Activated B cell treated with CpG ODN at 0.5 μM for 24 hours (primary cell): ENCODE data around the gene LRFN5. TPM values are rescaled to one million over a fixed set of nuclear protein-coding genes. Genes with fewer than 3 reads are reported as not detected.

Source experiments
- ATAC-seq: fragments of 200-7000 bp; cut with Tn5 transposase; one replicate; pipeline ENCODE4 v1.10.0; 2021; ENCODE audit warnings: low read depth, mild to moderate bottlenecking, moderate library complexity
- CTCF ChIA-PET: fragments of 350-600 bp; sonication (Branson Sonifier 250); formaldehyde crosslinking; loops from one replicate; lab custom pipeline; 2021; ENCODE audit warnings: antibody characterized with exemption; lab: Charles Lee
- POLR2A ChIA-PET: fragments of 350-600 bp; sonication (Branson Sonifier 250); formaldehyde crosslinking; loops from one replicate; lab custom pipeline; 2021; ENCODE audit warnings: antibody characterized with exemption; lab: Charles Lee
- DNase-seq: peaks from one replicate; pipeline ENCODE4 v3.0.0; 2022
- H3K27ac Mint-ChIP-seq: one replicate; pipeline ENCODE4 v1.8.0; 2020; ENCODE audit warnings: mixed read lengths
- H3K27me3 Mint-ChIP-seq: one replicate; pipeline ENCODE4 v1.8.0; 2021; ENCODE audit warnings: mixed read lengths
- H3K36me3 Mint-ChIP-seq: one replicate; pipeline ENCODE4 v1.8.0; 2021; ENCODE audit warnings: low read depth, mixed read lengths
- H3K4me1 Mint-ChIP-seq: one replicate; pipeline ENCODE4 v1.8.0; 2021; ENCODE audit warnings: mixed read lengths
- H3K4me3 Mint-ChIP-seq: one replicate; pipeline ENCODE4 v1.8.0; 2020; ENCODE audit warnings: mild to moderate bottlenecking, mixed read lengths
- H3K9me3 Mint-ChIP-seq: one replicate; pipeline ENCODE4 v1.8.0; 2020; ENCODE audit warnings: mixed read lengths
- CTCF ChIP-seq: fragments of 200-600 bp; IDR thresholded peaks from one replicate; pipeline ENCODE4 v1.8.0; 2022; ENCODE audit warnings: antibody characterized with exemption, mild to moderate bottlenecking
- intact Hi-C: fragments of 100-400 bp; cut with micrococcal nuclease; formaldehyde crosslinking; loops from one replicate; pipeline ENCODE4 v1.15.1; 2024
- total RNA-seq: library from RNA; stranded (reverse); gene quantifications from 2 replicates; pipeline ENCODE4 v1.2.3, GENCODE V29; 2022

LRFN5 gene
- total RNA-seq, 1 donor from 2014 or later, result 0.11 TPM

GRCh38 chr14:41650802-41651201, 44.1 kb downstream of the LRFN5 start:
- ChIA-PET CTCF (no interaction called here), POLR2A (no interaction called here)
- no peaks in the 10 kb centered on the region for H3K36me3 Mint-ChIP-seq
- no peak for TF ChIP-seq CTCF
- no peak overlapping the region for H3K27ac Mint-ChIP-seq
- no peaks in the 10 kb centered on the region for H3K9me3 Mint-ChIP-seq
- H3K4me3 Mint-ChIP-seq, result no peak overlapping the region
- DNase-seq (no peak), ATAC-seq (no peak)
- H3K4me1 Mint-ChIP-seq, result no peaks in the 10 kb centered on the region
- no peaks in the 10 kb centered on the region for H3K27me3 Mint-ChIP-seq
- intact Hi-C loops, result no loop called here

GRCh38 chr14:41654196-41654595, 47.5 kb downstream of the LRFN5 start:
- TF ChIP-seq CTCF, result no peak
- DNase-seq, result no peak
- ChIA-PET POLR2A (no interaction called here), CTCF (no interaction called here)
- H3K36me3 Mint-ChIP-seq, result no peaks in the 10 kb centered on the region
- H3K4me3 Mint-ChIP-seq, result no peak overlapping the region
- intact Hi-C loops, result no loop called here
- ATAC-seq, result no peak
- H3K27ac Mint-ChIP-seq, result no peak overlapping the region
- no peaks in the 10 kb centered on the region for H3K4me1 Mint-ChIP-seq
- no peaks in the 10 kb centered on the region for H3K9me3 Mint-ChIP-seq
- H3K27me3 Mint-ChIP-seq, result no peaks in the 10 kb centered on the region

GRCh38 chr14:41662780-41663472, 56.2 kb downstream of the LRFN5 start:
- no peak for DNase-seq

GRCh38 chr14:41663473-41663850, 56.8 kb downstream of the LRFN5 start:
- Mint-ChIP-seq H3K27me3 (no peaks in the 10 kb centered on the region), H3K4me1 (no peaks in the 10 kb centered on the region), H3K4me3 (no peak overlapping the region), H3K27ac (no peak overlapping the region), H3K36me3 (no peaks in the 10 kb centered on the region), H3K9me3 (no peaks in the 10 kb centered on the region)
- intact Hi-C loops, result no loop called here
- no peak for DNase-seq
- TF ChIP-seq CTCF, result no peak
- POLR2A ChIA-PET, result no interaction called here
- ATAC-seq, result no peak
- CTCF ChIA-PET, result no interaction called here

More at GRCh38 chr14:41662780-41663472, 56.2 kb downstream of the LRFN5 start:
- CTCF ChIA-PET, result no interaction called here
- POLR2A ChIA-PET, result no interaction called here
- Mint-ChIP-seq H3K36me3 (no peaks in the 10 kb centered on the region), H3K4me3 (no peak overlapping the region), H3K9me3 (no peaks in the 10 kb centered on the region), H3K4me1 (no peaks in the 10 kb centered on the region), H3K27ac (no peak overlapping the region), H3K27me3 (no peaks in the 10 kb centered on the region)
- intact Hi-C loops, result no loop called here
- no peak for ATAC-seq
- no peak for TF ChIP-seq CTCF

GRCh38 chr14:41666301-41666700, 59.6 kb downstream of the LRFN5 start:
- POLR2A ChIA-PET, result no interaction called here
- no peak overlapping the region for H3K4me3 Mint-ChIP-seq
- CTCF ChIA-PET, result no interaction called here
- H3K36me3 Mint-ChIP-seq, result no peaks in the 10 kb centered on the region
- TF ChIP-seq CTCF, result no peak
- DNase-seq (no peak), ATAC-seq (no peak)
- H3K27me3 Mint-ChIP-seq, result no peaks in the 10 kb centered on the region
- no peaks in the 10 kb centered on the region for H3K9me3 Mint-ChIP-seq
- intact Hi-C loops, result no loop called here
- no peak overlapping the region for H3K27ac Mint-ChIP-seq
- no peaks in the 10 kb centered on the region for H3K4me1 Mint-ChIP-seq
